Measurements from ENCODE around the gene SCFD2. TPM values are rescaled to one million over a fixed set of nuclear protein-coding genes. Genes with fewer than 3 reads are reported as not detected.

The SCFD2 gene
- total RNA-seq, 1 experiment from 2014 or later: 8.4 TPM

DNA sequence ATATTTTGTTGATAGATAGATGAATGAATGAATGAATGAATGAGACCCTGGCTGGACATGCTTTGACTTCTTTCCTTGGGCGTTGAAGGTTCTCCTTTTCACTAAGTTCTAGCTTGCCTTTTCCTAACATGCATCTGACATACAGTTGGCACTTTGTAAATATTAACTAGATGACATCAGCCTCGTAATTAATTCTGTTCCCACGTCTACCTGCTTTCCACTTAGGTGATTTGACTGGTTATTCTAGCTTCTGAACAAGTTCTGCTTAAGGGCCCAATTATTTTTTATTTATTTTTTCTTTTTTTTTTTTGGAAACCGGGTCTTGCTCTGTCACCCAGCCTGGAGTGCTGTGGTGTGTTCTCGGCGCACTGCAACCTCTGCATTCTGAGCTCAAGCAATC lies 517.6 kb downstream of the SCFD2 start:
- no peaks in the 10 kb centered on the region for H3K9me3 ChIP-seq (ENCODE audit: low read depth, low read length, poor library complexity, severe bottlenecking)
- H3K27ac ChIP-seq (ENCODE audit: low read depth, low read length, poor library complexity, severe bottlenecking): no peak overlapping the region
- no peak overlapping the region for H3K4me3 ChIP-seq (ENCODE audit: low read depth, low read length, poor library complexity, severe bottlenecking)
- TF ChIP-seq EZH2 (IDR thresholded peaks at IDR 0.05; ENCODE audit: borderline replicate concordance, low read depth, low read length, poor library complexity, severe bottlenecking) (no peak), CTCF (conservative IDR thresholded peaks at IDR 0.05; ENCODE audit: low read depth, low read length) (no peak)
- CTCF ChIA-PET: no interaction called here
- POLR2A ChIA-PET (ENCODE audit: low non-redundant PET): no interaction called here
- no peaks in the 10 kb centered on the region for H3K36me3 ChIP-seq (ENCODE audit: insufficient read depth, low read length, poor library complexity, severe bottlenecking)
- intact Hi-C loops (cut with micrococcal nuclease; ENCODE audit: unreplicated experiment): no loop called here
- no peaks in the 10 kb centered on the region for H3K4me1 ChIP-seq (ENCODE audit: insufficient read depth, low read length, poor library complexity, severe bottlenecking)
- no peaks in the 10 kb centered on the region for H3K27me3 ChIP-seq (replicated peaks; ENCODE audit: insufficient read depth, low read depth, low read length, poor library complexity)
- no TSS peak for BruUV-seq (replicated peaks)
- DNase-seq (ENCODE audit: low spot score): no peak

DNA sequence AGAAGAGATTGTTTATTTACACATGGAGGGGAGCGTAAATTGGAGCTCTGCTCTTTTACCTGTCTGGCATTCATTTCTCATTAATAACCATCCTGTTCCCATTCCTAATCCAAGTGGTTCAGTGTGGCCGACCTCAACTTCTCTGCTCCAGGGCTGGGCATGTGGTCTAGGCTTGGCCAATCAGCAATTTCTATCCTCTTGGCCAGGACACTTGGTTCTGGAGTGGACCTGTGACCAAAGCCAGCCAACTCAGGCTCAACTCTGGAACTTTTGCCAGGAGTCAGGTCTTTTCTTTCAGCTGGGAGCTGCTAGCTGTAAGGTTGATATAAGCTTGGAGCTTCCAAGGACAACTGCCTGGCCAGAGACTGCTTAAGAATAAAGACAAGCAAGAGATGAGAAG lies 519.4 kb downstream of the SCFD2 start:
- no TSS peak for BruUV-seq (replicated peaks)
- ChIA-PET CTCF (no interaction called here), POLR2A (ENCODE audit: low non-redundant PET) (no interaction called here)
- TF ChIP-seq EZH2 (IDR thresholded peaks at IDR 0.05; ENCODE audit: borderline replicate concordance, low read depth, low read length, poor library complexity, severe bottlenecking): no peak
- TF ChIP-seq CTCF (conservative IDR thresholded peaks at IDR 0.05; ENCODE audit: low read depth, low read length): no peak
- Histone ChIP-seq H3K27ac (ENCODE audit: low read depth, low read length, poor library complexity, severe bottlenecking) (no peak overlapping the region), H3K27me3 (replicated peaks; ENCODE audit: insufficient read depth, low read depth, low read length, poor library complexity) (no peaks in the 10 kb centered on the region), H3K4me3 (ENCODE audit: low read depth, low read length, poor library complexity, severe bottlenecking) (no peak overlapping the region), H3K36me3 (ENCODE audit: insufficient read depth, low read length, poor library complexity, severe bottlenecking) (no peaks in the 10 kb centered on the region), H3K4me1 (ENCODE audit: insufficient read depth, low read length, poor library complexity, severe bottlenecking) (no peaks in the 10 kb centered on the region), H3K9me3 (ENCODE audit: low read depth, low read length, poor library complexity, severe bottlenecking) (no peaks in the 10 kb centered on the region)
- intact Hi-C loops (cut with micrococcal nuclease; ENCODE audit: unreplicated experiment): no loop called here
- no peak for DNase-seq (ENCODE audit: low spot score)

DNA sequence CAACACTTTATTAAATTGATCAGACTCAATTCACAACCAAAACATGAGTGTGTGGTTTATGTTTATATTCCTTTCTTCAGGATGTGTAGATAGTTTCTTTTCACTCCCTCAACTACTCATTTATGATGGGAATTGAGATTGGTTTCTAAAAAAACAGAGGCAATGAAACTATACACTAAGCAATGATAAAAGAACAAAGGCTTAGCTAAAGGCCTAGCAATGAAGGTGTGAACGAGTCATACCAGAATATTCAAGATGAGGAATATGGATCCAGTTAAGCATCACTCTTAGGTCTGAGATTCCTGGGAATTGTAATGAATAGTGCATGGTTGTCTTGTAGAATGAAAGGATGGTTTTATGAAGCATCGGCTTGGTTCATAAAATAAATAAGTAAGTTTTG lies 521.3 kb downstream of the SCFD2 start:
- CTCF ChIA-PET: no interaction called here
- BruUV-seq (replicated peaks): no TSS peak
- no peak overlapping the region for H3K4me3 ChIP-seq (ENCODE audit: low read depth, low read length, poor library complexity, severe bottlenecking)

More for the DNA sequence above, 521.3 kb downstream of the SCFD2 start:
- no peak for DNase-seq (ENCODE audit: low spot score)
- H3K27me3 ChIP-seq (replicated peaks; ENCODE audit: insufficient read depth, low read depth, low read length, poor library complexity): no peaks in the 10 kb centered on the region
- H3K4me1 ChIP-seq (ENCODE audit: insufficient read depth, low read length, poor library complexity, severe bottlenecking): no peaks in the 10 kb centered on the region
- no peak overlapping the region for H3K27ac ChIP-seq (ENCODE audit: low read depth, low read length, poor library complexity, severe bottlenecking)
- no peaks in the 10 kb centered on the region for H3K9me3 ChIP-seq (ENCODE audit: low read depth, low read length, poor library complexity, severe bottlenecking)
- intact Hi-C loops (cut with micrococcal nuclease; ENCODE audit: unreplicated experiment): no loop called here
- TF ChIP-seq EZH2 (IDR thresholded peaks at IDR 0.05; ENCODE audit: borderline replicate concordance, low read depth, low read length, poor library complexity, severe bottlenecking) (no peak), CTCF (conservative IDR thresholded peaks at IDR 0.05; ENCODE audit: low read depth, low read length) (no peak)
- POLR2A ChIA-PET (ENCODE audit: low non-redundant PET): no interaction called here
- no peaks in the 10 kb centered on the region for H3K36me3 ChIP-seq (ENCODE audit: insufficient read depth, low read length, poor library complexity, severe bottlenecking)

Measured in A673 (cell line).